GM18517 (cell line): ENCODE results near the gene KCNK7.

Experiments used
- ATAC-seq: cut with Tn5 transposase; IDR thresholded peaks from one replicate; pipeline ENCODE4 v1.9.1; 2021; ENCODE audit warnings: mild to moderate bottlenecking, moderate library complexity; ENCODE audit not compliant: unreplicated experiment

Gene KCNK7

DNA sequence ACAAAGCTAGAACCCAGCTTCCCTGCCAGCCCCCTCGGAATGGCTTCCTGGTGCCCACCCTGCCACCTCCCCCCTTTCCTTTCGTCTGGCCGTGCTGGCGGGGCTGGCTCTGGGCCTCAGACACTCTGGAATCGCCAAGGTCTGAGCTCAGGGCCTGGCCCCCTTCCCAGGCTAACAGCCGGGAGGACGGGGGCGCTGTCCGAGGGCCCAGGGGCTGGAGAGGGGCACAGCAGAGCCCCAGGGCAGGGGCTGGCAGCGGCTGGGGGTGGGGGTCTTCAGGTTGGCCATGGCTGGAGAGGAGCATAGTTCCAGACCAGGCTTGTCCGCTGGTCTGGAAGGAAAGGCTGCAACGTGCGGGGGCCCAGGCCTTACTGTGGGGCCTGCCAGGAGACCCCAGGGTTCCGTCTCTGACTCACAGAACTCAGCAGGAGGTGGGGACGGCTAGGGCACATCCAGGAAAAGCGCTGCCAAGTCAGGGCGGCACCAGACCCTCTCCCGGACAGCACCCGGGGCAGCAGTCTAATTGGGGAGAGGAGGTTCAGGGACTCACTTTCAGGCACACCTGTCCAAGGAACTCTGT is 36.6 kb downstream of the KCNK7 start:
- ATAC-seq: no peak

DNA sequence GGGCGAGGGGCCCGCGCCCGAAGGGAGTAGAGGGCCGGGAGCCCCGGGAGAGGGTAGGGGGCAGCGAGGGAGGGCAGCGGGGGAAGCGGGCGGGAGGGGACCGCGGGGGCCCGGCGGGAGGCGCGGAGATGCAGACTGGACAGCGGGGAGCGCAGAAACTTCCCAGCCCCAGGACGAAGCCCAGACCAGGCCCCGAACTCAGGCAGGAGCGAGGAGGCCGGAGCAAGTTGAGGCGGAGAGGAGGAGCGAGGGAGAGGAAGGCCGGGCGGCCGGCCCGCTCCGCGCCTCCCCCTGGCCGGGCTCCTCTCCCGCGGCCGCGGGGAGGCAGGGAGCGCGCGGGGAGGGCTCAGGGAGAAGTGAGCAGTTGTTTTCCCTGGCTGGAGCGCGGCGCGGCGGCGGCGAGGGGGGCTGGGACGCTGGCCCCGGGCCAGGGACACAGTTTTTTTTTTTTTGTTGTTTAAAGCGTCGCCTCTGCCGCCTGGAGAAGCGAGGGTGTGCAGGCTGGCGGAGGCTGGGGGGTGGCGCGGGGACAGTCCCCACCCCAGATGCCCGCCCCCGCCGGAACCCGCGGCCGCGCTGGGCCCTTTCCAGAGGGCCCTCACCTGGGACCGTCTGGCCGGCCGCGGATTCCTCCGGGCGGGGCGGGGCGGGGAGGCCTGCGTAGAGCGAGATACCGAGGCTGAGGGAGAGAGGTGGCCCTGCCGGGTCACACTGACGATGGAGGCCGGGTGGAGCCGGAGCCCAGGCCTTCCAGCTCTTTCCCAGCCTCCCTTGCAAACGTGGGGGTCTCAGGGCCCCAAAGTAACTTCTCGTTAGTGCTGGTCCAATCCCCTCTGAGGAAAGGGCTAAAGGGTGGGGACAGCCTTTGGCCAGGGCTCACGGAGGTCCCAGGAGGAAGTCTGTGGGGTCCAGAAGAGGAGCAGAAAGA is 37.3 kb downstream of the KCNK7 start, which contains the start of gene LTBP3:
TSS of gene LTBP3 (minus strand) at position 358 of the 928 bp plus-strand sequence. CDS start 400 bp downstream, outside the sequence.
- no peak for ATAC-seq

DNA sequence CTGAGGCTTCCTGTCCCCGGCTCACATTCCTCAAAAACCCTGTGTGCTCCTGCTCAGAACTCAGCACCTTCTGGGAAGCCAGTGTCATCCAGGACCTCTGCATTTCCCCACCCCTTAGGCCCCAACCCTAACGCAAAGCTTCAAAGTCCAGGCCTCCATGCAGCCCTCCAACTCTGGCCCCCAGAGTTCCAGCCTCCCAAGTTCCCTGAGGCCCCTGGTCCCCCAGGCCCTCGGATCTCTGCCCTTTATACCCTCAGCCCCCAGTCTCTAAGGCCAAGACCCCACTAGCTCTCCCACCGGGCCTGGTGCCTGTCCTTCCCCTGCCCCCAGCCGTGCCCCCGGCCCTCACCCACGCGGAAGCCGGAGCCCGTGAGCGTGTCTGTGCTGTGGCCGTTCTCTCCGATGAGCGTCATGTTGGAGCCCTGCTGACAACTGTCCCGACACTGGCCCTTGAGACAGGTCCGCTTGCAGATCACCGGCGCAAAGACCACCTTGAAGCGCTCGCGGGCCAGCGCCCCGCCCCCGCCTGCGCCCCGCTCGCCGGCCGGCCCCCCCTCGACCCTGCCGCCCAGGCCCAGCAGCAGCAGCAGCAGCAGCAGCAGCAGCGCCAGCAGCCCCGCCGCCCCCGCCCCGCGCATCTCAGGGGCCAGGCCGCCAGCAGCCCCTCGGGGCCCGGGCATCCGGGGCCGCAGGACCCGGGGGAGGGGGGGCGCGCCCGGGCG is 38.2 kb downstream of the KCNK7 start:
- ATAC-seq: no peak

DNA sequence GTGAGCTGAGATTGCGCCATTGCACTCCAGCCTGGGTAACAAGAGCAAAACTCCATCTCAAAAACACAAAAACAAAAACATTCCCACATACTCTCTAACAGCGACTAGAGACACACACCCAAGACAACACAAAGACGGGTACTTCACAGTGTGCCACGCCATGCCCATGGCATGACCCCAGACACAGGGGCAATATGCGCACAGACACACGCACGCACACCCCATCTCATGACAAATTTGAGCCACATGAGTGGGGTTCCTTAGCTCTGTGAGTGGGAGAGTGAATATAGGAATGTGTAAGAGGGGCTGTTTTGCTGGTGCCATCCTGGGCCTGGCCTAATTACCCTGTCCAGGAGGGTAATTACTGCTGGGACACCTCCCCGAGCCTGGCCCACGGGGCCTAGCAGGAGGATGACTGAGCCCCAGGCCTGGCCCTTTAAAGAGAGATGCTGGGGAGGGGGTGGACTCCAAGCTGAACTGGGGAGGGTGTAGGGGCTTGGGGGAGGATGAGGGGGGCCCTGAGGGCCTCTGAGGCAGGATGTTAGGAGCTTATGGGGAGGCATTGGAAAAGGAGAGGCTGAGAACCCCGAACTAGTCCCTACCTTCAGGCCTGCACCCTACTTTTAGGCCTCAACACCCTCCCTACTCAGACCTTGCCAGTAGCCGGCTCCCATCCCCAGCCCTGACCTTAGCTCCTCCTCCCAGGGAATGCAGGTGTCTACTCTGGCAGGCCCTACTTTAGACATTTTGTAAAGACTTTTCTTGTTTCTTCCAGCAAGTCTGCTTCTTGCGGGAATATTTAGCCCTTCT is 38.9 kb downstream of the KCNK7 start:
- ATAC-seq: no peak

DNA sequence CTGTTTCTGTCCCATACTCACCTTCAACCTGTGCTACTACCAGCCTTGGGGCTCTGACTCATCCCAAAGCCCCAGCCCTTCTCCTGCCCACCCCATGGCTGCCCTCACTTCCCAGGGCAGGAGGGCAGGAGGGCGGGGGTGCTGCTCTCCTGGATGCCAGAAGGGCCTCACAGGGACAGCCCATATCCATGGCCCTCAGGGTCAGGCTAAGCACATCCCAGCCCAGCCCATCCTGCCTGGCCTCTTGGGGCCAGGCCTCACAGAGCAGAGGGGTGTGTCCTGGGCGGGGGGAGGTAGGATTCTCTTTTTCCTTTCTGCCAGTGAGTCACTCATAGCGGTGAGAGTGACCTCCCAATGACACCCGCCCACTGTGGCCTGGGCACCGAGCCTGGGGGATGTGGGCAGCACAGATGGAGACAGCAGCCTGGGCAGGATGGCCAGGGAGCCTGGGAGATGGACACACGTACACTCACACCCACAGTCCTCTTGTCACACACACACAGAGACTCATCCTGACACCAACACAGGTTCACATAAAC is 39.8 kb downstream of the KCNK7 start:
- no peak for ATAC-seq

DNA sequence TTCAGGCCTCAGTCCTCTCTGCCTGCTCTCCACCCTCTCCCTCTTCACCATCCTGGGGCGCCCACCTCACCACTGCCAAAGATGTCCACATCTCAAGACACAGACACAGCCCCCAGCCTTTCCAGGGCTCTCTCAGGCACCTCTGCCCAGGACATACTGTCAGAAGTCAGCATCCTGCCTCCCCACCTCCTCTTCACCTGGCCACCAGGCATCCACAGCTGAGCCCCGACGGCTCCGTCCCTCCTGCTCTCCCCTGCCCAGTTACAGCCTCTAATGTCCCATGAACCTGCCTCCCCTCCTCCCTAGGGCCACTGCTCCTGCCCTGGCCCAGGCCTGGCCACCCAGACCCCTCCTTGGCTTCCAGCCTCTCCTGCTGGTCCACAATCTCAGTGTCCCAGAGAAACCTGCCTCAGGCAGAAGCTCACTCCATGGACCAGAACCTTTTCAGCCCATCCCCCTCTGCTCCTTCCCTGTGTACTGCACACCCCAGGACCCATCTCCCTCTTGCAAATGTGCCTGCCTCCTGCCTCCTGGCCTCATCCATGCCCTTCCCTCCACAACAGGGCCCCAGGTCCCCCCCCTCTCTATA is 40.7 kb downstream of the KCNK7 start:
- no peak for ATAC-seq

DNA sequence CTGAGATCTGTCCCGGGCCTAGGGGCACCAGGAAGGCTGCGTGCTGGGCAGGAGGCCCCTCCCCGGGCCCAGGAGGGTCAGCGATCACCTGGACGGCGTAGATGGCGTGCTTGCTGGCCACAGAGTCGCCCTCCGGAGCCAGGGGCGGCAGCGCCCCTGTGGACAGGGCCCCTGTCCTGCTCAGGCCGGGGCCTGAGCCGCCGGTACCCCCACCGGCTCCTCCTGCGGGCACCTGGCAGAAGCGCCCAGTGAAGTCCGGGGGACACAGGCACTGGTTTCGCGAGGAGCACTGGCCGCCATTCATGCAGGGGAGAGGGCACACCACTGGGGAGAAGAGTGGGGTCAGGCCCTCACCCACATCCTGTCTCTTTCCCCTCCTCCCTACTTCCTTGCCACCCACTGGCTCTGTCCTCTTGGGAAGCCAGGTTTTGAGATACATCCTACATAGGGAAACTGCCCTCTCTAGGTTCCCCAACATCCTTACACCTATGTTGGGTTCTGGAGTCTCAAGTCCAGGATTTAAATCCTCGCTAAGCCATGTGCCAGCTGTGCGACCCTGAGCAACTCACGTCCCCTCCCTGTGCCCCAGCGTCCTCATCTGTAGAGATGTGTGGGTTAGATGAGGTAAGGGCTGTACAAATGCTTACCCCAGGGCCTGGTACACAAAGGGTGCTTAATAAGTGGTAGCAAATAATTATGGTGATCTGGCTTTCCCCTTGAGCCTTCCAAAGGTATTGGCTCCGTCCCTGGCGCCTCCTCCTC is 41.4 kb downstream of the KCNK7 start:
- ATAC-seq: no peak

DNA sequence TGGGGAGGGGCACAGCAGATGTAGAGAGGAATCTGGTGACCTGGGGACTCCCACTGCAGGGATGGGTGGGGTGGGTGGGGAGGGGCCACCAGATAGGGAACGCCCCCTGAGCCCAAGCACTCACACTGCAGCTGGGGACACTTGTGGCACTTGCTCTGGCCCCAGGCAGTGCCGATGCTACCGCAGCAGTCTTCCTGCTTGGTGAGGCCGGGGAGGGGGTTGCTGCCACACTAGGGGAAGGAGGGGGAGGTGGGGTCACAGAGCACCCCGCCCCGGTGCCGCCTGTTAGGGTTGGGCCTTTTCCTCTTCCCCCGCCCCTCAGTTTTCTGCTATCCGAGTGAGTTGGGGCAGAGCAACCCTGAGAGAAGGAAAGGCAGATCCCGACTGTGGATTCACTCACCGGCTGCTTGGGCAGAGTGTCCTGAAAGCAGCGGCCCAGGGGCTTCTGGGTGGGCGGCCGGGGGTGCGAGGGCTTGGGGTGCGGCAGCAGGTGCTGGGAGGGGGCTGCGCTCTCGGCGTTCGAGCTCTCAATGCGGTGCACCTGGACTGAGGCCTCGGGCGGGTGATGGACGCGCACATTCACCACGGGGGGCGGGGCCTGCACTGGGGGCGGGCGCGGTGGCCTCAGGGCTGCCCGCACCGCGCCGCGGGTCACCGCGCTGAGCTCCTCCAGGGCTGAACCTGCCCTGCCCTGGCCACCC is 42.1 kb downstream of the KCNK7 start:
- no peak for ATAC-seq

DNA sequence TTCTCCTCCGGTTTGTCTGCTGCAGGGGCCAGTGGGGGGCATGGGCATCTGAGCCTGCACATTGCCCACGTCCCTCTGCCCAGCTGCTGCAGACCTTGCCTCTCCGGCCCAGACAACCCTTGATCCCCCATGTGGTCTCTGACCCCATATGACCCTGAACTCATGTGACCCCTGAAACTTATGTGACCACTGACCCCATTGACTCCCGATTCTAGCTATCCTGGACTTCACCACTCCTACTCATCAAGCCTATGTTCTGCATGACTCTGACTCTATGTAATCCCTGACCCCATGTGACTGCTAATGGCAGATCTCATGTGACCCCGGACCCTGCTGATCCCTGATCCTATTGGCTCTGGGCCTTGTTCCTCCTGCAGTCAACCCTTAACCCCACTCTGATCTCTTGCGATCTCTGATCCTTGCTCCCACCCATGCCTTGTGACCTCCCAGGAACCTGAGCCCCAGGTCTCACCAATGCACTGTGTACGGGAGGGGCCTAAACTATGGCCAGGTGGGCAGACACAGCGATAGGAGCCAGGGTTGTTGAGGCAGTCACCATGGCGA is 43.1 kb downstream of the KCNK7 start:
- ATAC-seq: no peak

DNA sequence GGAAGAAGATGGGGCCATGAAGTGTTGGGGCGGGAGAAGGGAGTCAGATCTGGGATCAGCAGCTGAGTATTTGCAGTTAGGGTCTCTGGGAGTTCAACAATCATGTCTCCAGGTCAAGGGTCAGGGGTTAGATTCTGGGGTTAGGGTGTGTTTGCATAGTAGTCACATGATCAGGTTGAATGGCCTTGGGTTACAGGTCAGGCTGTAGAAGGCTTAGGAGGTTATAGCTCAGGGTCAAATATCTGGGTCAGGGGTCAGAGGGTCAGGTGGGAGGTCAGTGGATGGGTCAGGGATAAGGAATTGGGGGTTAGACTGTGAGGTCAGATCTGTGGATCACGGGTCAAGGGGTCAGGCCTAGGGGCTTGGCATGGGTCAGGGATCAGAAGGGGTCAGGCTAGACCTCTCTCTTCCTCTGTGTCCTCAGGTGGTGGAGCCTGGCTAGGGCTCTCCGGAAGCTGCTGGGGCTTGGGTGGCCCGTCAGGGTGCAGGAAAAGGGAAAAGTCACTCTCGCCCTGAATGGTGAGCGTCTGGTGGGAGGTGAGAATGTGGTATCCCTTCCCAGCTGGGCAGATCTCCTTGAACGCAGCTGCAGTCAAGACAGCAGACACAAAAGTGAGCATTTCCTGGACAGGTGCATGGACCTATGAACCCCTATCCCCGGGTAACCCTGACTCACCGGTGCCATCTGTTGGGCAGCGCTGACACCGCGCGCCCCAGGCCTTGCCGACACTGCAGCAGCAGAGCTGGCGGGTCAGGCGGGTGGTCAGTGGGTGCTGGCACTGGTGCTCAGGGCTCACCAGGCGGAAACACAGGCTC is 43.8 kb downstream of the KCNK7 start:
- no peak for ATAC-seq

DNA sequence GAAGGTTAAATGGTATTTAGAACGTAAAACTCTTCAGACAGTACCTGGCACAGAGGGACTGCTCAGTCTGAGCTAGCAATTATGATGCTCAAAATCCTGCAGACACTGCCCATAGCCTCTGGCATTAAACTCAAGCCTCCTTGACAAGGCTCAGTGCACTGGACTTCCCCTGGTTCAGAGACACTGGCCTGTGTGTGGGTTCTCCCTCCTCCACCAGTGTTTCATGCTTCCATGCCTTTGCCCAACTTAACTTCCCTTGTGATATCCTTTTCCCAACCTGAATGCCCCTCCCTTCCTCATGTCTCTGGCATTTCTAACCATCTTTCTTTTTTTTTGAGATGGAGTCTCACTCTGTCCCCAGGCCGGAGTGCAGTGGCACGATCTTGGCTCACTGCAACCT is 46.5 kb downstream of the KCNK7 start:
- no peak for ATAC-seq

DNA sequence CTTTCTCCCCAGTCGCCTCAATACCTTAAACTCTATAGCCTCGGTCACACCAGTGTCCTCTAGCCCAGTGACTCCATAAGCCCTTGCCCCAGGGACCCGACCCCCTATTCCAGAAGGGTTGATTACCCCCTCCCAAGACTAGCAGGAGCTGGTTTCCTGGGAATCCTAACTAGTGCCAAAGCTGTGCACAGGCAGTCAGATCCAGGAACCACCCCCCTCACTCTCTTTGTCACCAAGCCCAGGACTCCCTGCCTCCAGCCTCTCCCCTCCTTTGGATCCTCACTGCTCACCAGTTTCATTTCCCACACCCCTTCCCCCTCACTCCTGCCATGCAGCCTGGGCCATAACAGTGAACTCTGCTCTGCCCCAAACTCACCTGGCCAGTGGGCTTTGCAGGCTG is 47.2 kb downstream of the KCNK7 start:
- no peak for ATAC-seq

DNA sequence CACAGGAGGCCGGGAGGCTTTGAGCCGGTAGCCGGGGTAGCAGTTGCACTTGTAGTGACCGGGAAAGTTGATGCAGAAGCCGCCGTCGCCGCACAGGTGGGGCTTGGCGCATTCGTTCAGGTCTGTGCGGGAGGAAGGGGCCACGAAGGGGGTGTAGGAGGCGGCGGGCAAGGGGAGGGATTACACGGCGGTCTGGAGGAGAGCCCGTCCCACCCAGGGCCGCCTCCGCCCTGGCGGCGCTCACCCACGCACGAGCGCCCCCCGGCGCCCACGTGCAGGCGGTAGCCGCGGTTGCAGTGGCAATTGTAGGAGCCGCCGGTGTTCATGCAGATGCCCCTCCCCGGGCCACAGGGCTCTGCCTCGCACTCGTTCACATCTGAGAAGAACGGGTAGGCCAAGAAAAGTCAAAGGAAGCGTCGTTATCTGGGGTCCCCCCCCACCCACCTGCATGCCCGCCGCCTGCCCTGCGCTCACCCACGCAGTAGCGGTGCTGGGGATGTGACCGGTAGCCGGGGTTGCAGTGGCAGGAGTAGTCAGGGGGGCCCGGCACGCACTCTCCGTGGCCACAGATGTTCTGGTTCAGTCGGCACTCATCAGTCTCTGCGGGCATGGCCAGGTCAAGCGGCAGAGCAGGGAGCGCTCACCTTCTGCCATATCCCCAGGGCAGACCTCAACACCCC is 48.0 kb downstream of the KCNK7 start:
- no peak for ATAC-seq

DNA sequence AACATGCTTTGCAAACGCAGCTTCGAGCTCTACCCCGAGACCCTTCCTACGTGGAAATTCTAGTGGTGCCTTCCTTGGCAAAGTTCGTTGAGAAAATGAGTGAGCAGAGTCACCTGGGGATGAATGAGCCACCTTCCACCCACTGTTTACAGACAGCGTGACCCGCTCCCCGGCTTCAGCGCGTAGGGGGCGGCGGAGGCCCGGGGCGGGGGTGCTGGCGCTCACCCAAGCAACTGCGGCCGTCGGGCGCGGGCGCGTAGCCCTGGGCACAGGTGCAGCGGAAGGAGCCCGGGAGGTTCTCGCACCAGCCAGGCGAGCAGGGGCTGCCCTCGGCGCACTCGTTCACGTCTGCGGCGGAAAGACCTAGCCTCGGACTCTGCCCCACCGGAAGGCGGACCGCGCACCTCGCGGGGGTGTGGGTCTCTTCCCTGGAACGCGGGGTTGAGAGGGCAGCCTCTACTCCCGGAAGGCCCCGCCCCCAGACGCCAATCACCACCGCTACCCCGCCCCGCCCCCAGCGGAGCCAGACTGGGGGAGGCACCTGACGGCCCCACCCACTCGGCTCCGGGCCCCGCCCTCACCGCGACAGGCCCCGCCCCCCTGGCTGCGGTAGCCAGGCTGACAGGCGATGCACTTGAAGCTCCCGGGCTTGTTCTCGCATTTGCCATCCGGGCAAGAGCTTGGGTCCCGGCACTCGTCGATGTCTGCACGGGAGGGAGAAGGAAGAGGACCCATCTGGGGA is 49.2 kb downstream of the KCNK7 start:
- peak; percentile 45 for ATAC-seq

DNA sequence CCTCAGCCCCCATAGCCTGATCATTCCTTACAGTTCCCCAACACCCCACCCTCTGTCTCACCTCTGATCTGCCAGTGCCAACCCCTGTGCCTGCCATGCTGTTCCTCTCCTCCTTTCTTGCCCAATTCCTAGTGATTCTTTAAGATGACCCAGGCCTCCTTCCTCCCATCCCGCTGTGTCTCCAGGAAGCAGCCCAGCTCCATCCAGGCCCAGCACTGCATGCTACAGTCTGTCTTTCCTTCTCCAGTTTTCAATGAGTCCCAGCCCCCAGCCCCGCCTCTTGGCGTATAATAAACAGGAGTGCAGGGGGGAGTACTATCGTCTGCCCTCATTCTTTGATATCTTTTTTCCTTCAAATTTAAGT is 49.8 kb downstream of the KCNK7 start:
- no peak for ATAC-seq
